ENCODE data around the gene QARS1.

QARS1 gene

DNA sequence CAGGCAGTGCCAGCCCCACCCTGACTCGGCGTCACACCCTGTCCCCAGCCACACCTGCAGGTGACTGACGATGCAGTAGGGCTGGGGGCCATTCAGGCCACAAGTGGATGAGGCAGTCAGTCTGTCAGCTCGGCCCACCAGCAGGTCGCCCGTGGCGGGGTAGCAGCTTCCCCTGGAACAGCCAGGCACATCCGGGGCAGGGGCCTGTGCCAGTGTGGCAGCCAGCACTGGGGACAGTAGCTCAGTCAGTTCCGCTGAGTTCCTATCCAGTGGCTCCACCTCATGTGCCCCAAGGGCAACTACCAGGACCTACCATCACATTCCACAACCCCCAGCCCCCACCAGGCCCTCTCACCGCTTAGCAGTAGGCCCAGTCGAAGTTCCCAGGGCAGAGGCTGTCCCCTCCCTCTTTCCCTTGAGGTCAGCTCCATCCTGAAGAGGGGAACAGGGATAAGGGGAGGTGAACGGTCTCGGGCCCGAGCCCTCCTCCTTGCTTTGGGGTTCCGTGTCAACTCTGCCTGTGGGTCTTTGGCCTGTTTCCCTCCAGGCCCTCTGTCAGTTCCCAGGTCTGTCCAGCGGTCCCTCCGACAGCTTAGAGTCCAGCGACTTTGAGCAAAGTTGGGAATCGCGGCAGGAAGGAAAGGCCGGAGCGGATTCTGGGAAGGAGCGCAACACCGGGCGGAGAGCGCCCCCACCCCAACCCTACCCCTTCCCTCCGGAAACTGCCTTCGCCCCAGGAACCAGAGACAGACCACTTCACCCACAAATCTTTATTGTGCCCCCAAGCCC lies 28.1 kb upstream of the QARS1 start, which contains the start of gene LAMB2:
LAMB2 (minus strand) TSS at position 614 of the 789 bp plus-strand sequence; CDS start at position 431, 183 bp downstream.
- no peak within 1 kb of the TSS for H3K4me2 ChIP-seq
- no peaks in the 10 kb centered on the region for H3K4me1 ChIP-seq (ENCODE audit: low read depth, poor library complexity, severe bottlenecking)
- TF ChIP-seq, protein P1, sequence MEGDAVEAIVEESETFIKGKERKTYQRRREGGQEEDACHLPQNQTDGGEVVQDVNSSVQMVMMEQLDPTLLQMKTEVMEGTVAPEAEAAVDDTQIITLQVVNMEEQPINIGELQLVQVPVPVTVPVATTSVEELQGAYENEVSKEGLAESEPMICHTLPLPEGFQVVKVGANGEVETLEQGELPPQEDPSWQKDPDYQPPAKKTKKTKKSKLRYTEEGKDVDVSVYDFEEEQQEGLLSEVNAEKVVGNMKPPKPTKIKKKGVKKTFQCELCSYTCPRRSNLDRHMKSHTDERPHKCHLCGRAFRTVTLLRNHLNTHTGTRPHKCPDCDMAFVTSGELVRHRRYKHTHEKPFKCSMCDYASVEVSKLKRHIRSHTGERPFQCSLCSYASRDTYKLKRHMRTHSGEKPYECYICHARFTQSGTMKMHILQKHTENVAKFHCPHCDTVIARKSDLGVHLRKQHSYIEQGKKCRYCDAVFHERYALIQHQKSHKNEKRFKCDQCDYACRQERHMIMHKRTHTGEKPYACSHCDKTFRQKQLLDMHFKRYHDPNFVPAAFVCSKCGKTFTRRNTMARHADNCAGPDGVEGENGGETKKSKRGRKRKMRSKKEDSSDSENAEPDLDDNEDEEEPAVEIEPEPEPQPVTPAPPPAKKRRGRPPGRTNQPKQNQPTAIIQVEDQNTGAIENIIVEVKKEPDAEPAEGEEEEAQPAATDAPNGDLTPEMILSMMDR (conservative IDR thresholded peaks at IDR 0.05; ENCODE audit: low read depth, low read length) = no peak
- no peak within 1 kb of the TSS for H3K27ac ChIP-seq
- H3K27me3 ChIP-seq (ENCODE audit: insufficient read depth, low read depth) = no peaks in the 10 kb centered on the region
- H4K20me1 ChIP-seq (ENCODE audit: insufficient read depth) = no peaks in the 10 kb centered on the region
- no peaks in the 10 kb centered on the region for H3K36me3 ChIP-seq (ENCODE audit: insufficient read depth)
- H2AFZ ChIP-seq (ENCODE audit: low read depth) = no peak within 1 kb of the TSS
- no peaks in the 10 kb centered on the region for H3K79me2 ChIP-seq (ENCODE audit: insufficient read depth, low read depth)
- H3K4me3 ChIP-seq (IDR thresholded peaks at IDR 0.05; ENCODE audit: insufficient read depth, low read depth, low read length) = no peak within 1 kb of the TSS
- H3K9ac ChIP-seq = no peak within 1 kb of the TSS

DNA sequence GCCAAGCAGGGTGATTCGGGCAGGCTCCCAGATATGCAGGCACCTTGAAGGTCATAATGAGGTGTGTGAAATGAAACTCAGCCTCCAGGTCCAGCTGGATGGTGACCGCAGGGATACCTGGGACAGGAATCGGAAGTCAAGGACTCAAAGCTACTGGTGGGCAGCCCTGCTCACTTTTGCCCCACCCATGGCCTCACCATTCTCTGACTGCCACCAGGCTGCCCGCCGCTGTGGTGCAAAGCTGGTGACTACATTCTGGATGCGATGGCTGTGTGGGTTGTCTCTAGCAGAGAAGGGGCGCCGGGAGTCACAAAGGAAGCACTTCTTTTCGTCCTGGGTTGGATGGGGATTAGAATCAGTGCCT lies 27.5 kb upstream of the QARS1 start:
- H3K9ac ChIP-seq = no peak overlapping the region
- H4K20me1 ChIP-seq (ENCODE audit: insufficient read depth) = no peaks in the 10 kb centered on the region
- H3K4me2 ChIP-seq = no peak overlapping the region
- no peak overlapping the region for H3K4me3 ChIP-seq (IDR thresholded peaks at IDR 0.05; ENCODE audit: insufficient read depth, low read depth, low read length)
- no peaks in the 10 kb centered on the region for H3K79me2 ChIP-seq (ENCODE audit: insufficient read depth, low read depth)
- no peak overlapping the region for H2AFZ ChIP-seq (ENCODE audit: low read depth)
- H3K36me3 ChIP-seq (ENCODE audit: insufficient read depth) = no peaks in the 10 kb centered on the region
- no peaks in the 10 kb centered on the region for H3K4me1 ChIP-seq (ENCODE audit: low read depth, poor library complexity, severe bottlenecking)
- TF ChIP-seq, protein P1 (conservative IDR thresholded peaks at IDR 0.05; ENCODE audit: low read depth, low read length) = no peak
- H3K27me3 ChIP-seq (ENCODE audit: insufficient read depth, low read depth) = no peaks in the 10 kb centered on the region
- no peak overlapping the region for H3K27ac ChIP-seq

DNA sequence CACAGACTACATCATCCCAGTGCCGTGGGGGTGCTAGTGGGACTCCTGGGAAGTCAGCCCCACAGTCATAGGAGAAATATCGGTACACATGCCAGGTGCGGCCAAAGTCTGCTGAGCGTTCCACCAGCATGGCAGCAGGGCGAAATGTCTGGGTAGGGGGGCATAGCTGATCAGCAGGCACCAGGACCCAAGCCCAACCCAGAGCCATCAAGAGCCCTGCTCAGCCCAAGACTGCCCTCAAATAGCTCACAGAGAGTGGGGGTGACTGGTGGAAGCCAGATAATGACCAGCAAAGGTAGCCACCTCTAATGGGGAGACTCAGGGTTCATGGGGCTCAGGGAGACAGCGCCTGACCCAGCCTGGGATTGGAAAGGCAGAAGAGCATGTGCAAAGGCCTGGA lies 27.0 kb upstream of the QARS1 start:
- H3K79me2 ChIP-seq (ENCODE audit: insufficient read depth, low read depth) = no peaks in the 10 kb centered on the region
- no peaks in the 10 kb centered on the region for H3K36me3 ChIP-seq (ENCODE audit: insufficient read depth)
- no peaks in the 10 kb centered on the region for H3K27me3 ChIP-seq (ENCODE audit: insufficient read depth, low read depth)
- H3K4me2 ChIP-seq = no peak overlapping the region
- no peak overlapping the region for H3K4me3 ChIP-seq (IDR thresholded peaks at IDR 0.05; ENCODE audit: insufficient read depth, low read depth, low read length)
- no peaks in the 10 kb centered on the region for H4K20me1 ChIP-seq (ENCODE audit: insufficient read depth)
- TF ChIP-seq, protein P1 (conservative IDR thresholded peaks at IDR 0.05; ENCODE audit: low read depth, low read length) = no peak
- H3K9ac ChIP-seq = no peak overlapping the region
- H3K27ac ChIP-seq = no peak overlapping the region
- H3K4me1 ChIP-seq (ENCODE audit: low read depth, poor library complexity, severe bottlenecking) = no peaks in the 10 kb centered on the region
- no peak overlapping the region for H2AFZ ChIP-seq (ENCODE audit: low read depth)

DNA sequence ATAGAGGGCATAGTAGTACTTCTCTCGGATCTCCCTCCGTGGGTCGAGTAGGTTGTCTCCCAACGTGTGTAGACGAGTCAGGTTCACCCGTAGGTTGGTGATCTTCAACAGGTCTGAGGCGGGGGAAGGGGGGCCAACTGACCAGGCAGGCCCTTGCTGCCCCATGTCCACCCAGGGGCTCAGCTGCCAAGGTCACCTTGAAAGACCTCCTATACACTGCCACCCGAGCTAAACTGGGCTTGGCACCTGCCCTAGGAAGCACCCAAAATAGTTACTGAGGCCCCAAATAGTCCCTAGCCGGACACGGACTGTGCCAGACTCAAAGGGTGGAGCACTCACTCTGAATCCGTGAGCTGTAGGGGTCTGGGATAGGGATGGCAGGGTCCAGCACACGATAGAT lies 26.5 kb upstream of the QARS1 start:
- no peaks in the 10 kb centered on the region for H3K36me3 ChIP-seq (ENCODE audit: insufficient read depth)
- no peaks in the 10 kb centered on the region for H3K27me3 ChIP-seq (ENCODE audit: insufficient read depth, low read depth)
- H3K27ac ChIP-seq = no peak overlapping the region
- H4K20me1 ChIP-seq (ENCODE audit: insufficient read depth) = no peaks in the 10 kb centered on the region
- no peak overlapping the region for H3K9ac ChIP-seq
- no peaks in the 10 kb centered on the region for H3K79me2 ChIP-seq (ENCODE audit: insufficient read depth, low read depth)
- H3K4me2 ChIP-seq = no peak overlapping the region
- TF ChIP-seq, protein P1 (conservative IDR thresholded peaks at IDR 0.05; ENCODE audit: low read depth, low read length) = no peak
- H3K4me1 ChIP-seq (ENCODE audit: low read depth, poor library complexity, severe bottlenecking) = no peaks in the 10 kb centered on the region
- H3K4me3 ChIP-seq (IDR thresholded peaks at IDR 0.05; ENCODE audit: insufficient read depth, low read depth, low read length) = no peak overlapping the region
- H2AFZ ChIP-seq (ENCODE audit: low read depth) = no peak overlapping the region
